GM19099 (cell line): ENCODE data around the gene PIEZO2.

Experiments used
- POLR2A ChIP-seq: IDR thresholded peaks from 3 replicates; pipeline ENCODE4 v1.6.1; 2011; ENCODE audit warnings: low read depth; ENCODE audit not compliant: insufficient read length; ENCODE audit errors: extremely low read depth

Gene PIEZO2

GRCh38 chr18:10839421-10839820, 309.9 kb downstream of the PIEZO2 start:
- TF ChIP-seq POLR2A: no peak

- no peak for TF ChIP-seq POLR2A
Observed at GRCh38 chr18:10838553-10838952, 310.8 kb downstream of the PIEZO2 start.

- TF ChIP-seq POLR2A: no peak
Observed at GRCh38 chr18:10834128-10834815, 315.1 kb downstream of the PIEZO2 start.

GRCh38 chr18:10833656-10834055, 315.7 kb downstream of the PIEZO2 start:
- TF ChIP-seq POLR2A: no peak

- TF ChIP-seq POLR2A: no peak
Observed at GRCh38 chr18:10826400-10826799, 323.0 kb downstream of the PIEZO2 start.

- TF ChIP-seq POLR2A: no peak
Observed at GRCh38 chr18:10822456-10822855, 326.9 kb downstream of the PIEZO2 start.

- TF ChIP-seq POLR2A: no peak
Observed at GRCh38 chr18:10820681-10821080, 328.7 kb downstream of the PIEZO2 start.

- no peak for TF ChIP-seq POLR2A
Observed at GRCh38 chr18:10814336-10814735, 335.0 kb downstream of the PIEZO2 start.

GRCh38 chr18:10805587-10806118, 343.7 kb downstream of the PIEZO2 start:
- no peak for TF ChIP-seq POLR2A

GRCh38 chr18:10804126-10804525, 345.2 kb downstream of the PIEZO2 start:
- no peak for TF ChIP-seq POLR2A

- no peak for TF ChIP-seq POLR2A
Observed at GRCh38 chr18:10798727-10799550, 350.4 kb downstream of the PIEZO2 start.

GRCh38 chr18:10797896-10798295, 351.5 kb downstream of the PIEZO2 start:
- no peak for TF ChIP-seq POLR2A

GRCh38 chr18:10794771-10795170, 354.6 kb downstream of the PIEZO2 start:
- TF ChIP-seq POLR2A: no peak

- TF ChIP-seq POLR2A: no peak
Observed at GRCh38 chr18:10793730-10794370, 355.5 kb downstream of the PIEZO2 start.

GRCh38 chr18:10792181-10792580, 357.2 kb downstream of the PIEZO2 start:
- TF ChIP-seq POLR2A: no peak
